Ascending aorta (tissue), 2 donors: ENCODE measurements around the gene KDM5B. TPM values are rescaled to one million over a fixed set of nuclear protein-coding genes. Genes with fewer than 3 reads are reported as not detected.

Experiments used
- DNase-seq, 2 donors: peaks; one replicate each; pipeline ENCODE4 v3.0.0-alpha.2; 2019; ENCODE audit warnings: low spot score in 2 of 2
- H3K27ac ChIP-seq, 2 donors: fragments of 200-600 bp; sonication (generic); one replicate each; pipeline ENCODE4 v1.5.1; 2016 to 2017; ENCODE audit warnings: mild to moderate bottlenecking in 1 of 2
- H3K27me3 ChIP-seq: fragments of 200-600 bp; sonication (generic); one replicate; pipeline ENCODE4 v1.5.1; 2017
- H3K36me3 ChIP-seq, 2 donors: fragments of 200-600 bp; sonication (generic); one replicate each; pipeline ENCODE4 v1.5.1; 2016
- H3K4me1 ChIP-seq, 2 donors: fragments of 200-600 bp; sonication (generic); one replicate each; pipeline ENCODE4 v1.5.1; 2016 to 2017; ENCODE audit warnings: mild to moderate bottlenecking in 1 of 2
- H3K4me3 ChIP-seq, 2 donors: fragments of 200-600 bp; sonication (generic); one replicate each; pipeline ENCODE4 v1.5.1; 2016 to 2017; ENCODE audit warnings: mild to moderate bottlenecking in 1 of 2
- H3K9me3 ChIP-seq, 2 donors: fragments of 200-600 bp; sonication (generic); one replicate each; pipeline ENCODE4 v1.5.1; 2016
- CTCF ChIP-seq, 3 experiments: fragments of 200-600 bp in 2 of 3; fragments of 450-650 bp in 1 of 3; sonication (generic) in 2 of 3; IDR thresholded peaks; one replicate each; pipeline ENCODE4 v1.5.1; 2016 to 2019; ENCODE audit warnings: antibody characterized with exemption in 3 of 3, mild to moderate bottlenecking in 1 of 3, moderate library complexity in 1 of 3
- intact Hi-C: fragments of 100-400 bp; cut with DNase I; formaldehyde crosslinking; loops from one replicate; pipeline ENCODE4 v1.15.1; 2023
- total RNA-seq: library from RNA; depleted of rRNA; stranded (reverse); fragments of >200 nt; gene quantifications from one replicate; pipeline ENCODE4 v1.1.0, GENCODE V29; 2016

KDM5B gene
- total RNA-seq, 1 donor from 2014 or later: 61.7 TPM

DNA sequence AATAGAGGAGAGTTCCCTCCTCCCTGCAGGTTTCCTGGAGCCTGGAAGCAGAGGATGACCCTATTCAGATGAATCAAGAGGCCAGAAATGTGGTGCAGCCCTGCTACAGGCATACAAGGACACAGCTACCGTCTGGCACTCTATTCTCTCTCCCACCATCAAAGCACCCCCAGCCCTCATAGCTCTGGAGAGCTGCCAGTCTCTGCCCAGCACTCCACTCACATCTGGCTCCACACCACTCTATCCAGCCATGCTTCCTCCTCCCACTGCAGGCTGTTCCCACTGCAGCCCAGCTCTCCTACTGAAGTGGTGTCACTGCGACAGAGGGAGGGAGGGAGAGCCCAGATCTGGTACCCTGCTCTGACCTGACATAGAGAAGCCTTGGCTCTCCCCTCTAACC, 116.4 kb downstream of the KDM5B start:
- Histone ChIP-seq H3K4me3 (no peak overlapping the region), H3K27me3 (no peaks in the 10 kb centered on the region), H3K9me3 (no peaks in the 10 kb centered on the region), H3K4me1 (no peaks in the 10 kb centered on the region), H3K27ac (no peak overlapping the region), H3K36me3 (no peaks in the 10 kb centered on the region)
- DNase-seq: no peak
- TF ChIP-seq CTCF (IDR thresholded peaks at IDR 0.05): no peak
- intact Hi-C loops: no loop called here

GRCh38 chr1:202689493-202690342, 118.5 kb downstream of the KDM5B start:
- intact Hi-C loops: no loop called here
- no peaks in the 10 kb centered on the region for H3K9me3 ChIP-seq
- H3K4me3 ChIP-seq: no peak overlapping the region
- no peaks in the 10 kb centered on the region for H3K27me3 ChIP-seq
- no peaks in the 10 kb centered on the region for H3K4me1 ChIP-seq
- no peak for DNase-seq
- H3K36me3 ChIP-seq: no peaks in the 10 kb centered on the region
- no peak overlapping the region for H3K27ac ChIP-seq
- TF ChIP-seq CTCF (IDR thresholded peaks at IDR 0.05): no peak

GRCh38 chr1:202689082-202689481, 119.1 kb downstream of the KDM5B start:
- DNase-seq: no peak
- intact Hi-C loops: no loop called here
- H3K36me3 ChIP-seq: no peaks in the 10 kb centered on the region
- no peak for TF ChIP-seq CTCF (IDR thresholded peaks at IDR 0.05)
- no peaks in the 10 kb centered on the region for H3K27me3 ChIP-seq
- no peaks in the 10 kb centered on the region for H3K4me1 ChIP-seq
- no peak overlapping the region for H3K4me3 ChIP-seq
- no peak overlapping the region for H3K27ac ChIP-seq
- no peaks in the 10 kb centered on the region for H3K9me3 ChIP-seq

DNA sequence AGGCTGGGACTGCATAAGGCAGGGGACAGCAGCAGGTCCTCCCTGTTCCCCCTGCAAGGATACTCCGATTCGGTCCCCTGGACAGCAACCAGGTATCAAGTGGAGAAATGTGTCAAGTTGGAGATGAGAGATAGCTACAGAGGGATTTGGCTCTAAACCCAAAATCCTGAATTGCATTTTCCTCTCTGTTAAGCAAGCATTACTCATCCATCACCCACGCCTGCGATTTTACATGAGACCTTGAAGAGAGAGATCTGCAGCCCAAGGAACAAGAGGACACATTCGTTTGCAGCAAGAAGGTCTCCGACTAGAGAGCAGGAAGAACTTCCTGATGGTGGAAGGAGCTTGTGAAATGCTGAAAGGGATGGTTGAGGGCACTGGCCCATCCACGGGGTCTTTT, 119.8 kb downstream of the KDM5B start:
- no peak for DNase-seq
- TF ChIP-seq CTCF (IDR thresholded peaks at IDR 0.05): no peak
- Histone ChIP-seq H3K4me1 (no peaks in the 10 kb centered on the region), H3K36me3 (no peaks in the 10 kb centered on the region), H3K27ac (no peak overlapping the region), H3K4me3 (no peak overlapping the region), H3K9me3 (no peaks in the 10 kb centered on the region), H3K27me3 (no peaks in the 10 kb centered on the region)
- intact Hi-C loops: no loop called here

DNA sequence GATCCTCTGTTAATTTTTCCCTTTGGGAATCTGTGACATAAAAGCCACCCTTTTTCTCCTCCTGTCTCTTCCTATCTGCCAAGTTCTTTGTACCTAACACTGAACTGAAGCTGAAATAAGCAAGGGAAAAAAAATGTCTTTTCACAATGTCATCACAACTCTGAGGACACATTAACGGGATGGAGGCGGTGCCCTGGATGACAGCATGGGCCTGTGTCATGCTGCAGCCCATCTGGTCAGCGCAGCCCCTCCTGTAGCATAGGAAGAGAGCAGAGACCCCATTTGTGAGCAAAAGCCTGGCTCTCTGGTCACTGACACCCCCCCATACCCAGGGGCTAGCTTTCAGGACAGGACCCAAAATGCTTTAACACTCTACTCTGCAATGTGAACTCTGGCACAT, 120.4 kb downstream of the KDM5B start:
- Histone ChIP-seq H3K27ac (no peak overlapping the region), H3K9me3 (no peaks in the 10 kb centered on the region), H3K27me3 (no peaks in the 10 kb centered on the region), H3K4me1 (no peaks in the 10 kb centered on the region), H3K36me3 (no peaks in the 10 kb centered on the region), H3K4me3 (no peak overlapping the region)
- no peak for TF ChIP-seq CTCF (IDR thresholded peaks at IDR 0.05)
- DNase-seq: no peak
- intact Hi-C loops: no loop called here
